Activated CD4-positive, alpha-beta T cell treated with anti-CD3 and anti-CD28 coated beads, Interleukin-2, amount 10 ng/mL, durations not matched to agents 24 days and 14 days (primary cell): Measurements from ENCODE around the gene CGB8. TPM values are rescaled to one million over a fixed set of nuclear protein-coding genes. Genes with fewer than 3 reads are reported as not detected.

Source experiments
- DNase-seq: peaks from one replicate; pipeline ENCODE4 v3.0.0; 2022
- H3K27ac Mint-ChIP-seq: one replicate; pipeline ENCODE4 v1.8.0; 2022; ENCODE audit warnings: mild to moderate bottlenecking, mixed read lengths
- H3K27me3 Mint-ChIP-seq: one replicate; pipeline ENCODE4 v1.8.0; 2022; ENCODE audit warnings: mixed read lengths
- H3K36me3 Mint-ChIP-seq: one replicate; pipeline ENCODE4 v1.8.0; 2022; ENCODE audit warnings: low read depth, mild to moderate bottlenecking, mixed read lengths
- H3K4me1 Mint-ChIP-seq: one replicate; pipeline ENCODE4 v1.8.0; 2021; ENCODE audit warnings: mixed read lengths
- H3K4me3 Mint-ChIP-seq: one replicate; pipeline ENCODE4 v1.8.0; 2022; ENCODE audit warnings: mild to moderate bottlenecking, moderate library complexity, mixed read lengths
- H3K9me3 Mint-ChIP-seq: one replicate; pipeline ENCODE4 v1.8.0; 2021; ENCODE audit warnings: mixed read lengths
- intact Hi-C: fragments of 100-400 bp; cut with micrococcal nuclease; formaldehyde crosslinking; loops from one replicate; pipeline ENCODE4 v1.15.1; 2023
- total RNA-seq: library from RNA; stranded (reverse); gene quantifications from 2 replicates; pipeline ENCODE4 v1.2.3, GENCODE V29; 2022

CGB8 gene
- total RNA-seq, 1 donor from 2014 or later: not detected

DNA sequence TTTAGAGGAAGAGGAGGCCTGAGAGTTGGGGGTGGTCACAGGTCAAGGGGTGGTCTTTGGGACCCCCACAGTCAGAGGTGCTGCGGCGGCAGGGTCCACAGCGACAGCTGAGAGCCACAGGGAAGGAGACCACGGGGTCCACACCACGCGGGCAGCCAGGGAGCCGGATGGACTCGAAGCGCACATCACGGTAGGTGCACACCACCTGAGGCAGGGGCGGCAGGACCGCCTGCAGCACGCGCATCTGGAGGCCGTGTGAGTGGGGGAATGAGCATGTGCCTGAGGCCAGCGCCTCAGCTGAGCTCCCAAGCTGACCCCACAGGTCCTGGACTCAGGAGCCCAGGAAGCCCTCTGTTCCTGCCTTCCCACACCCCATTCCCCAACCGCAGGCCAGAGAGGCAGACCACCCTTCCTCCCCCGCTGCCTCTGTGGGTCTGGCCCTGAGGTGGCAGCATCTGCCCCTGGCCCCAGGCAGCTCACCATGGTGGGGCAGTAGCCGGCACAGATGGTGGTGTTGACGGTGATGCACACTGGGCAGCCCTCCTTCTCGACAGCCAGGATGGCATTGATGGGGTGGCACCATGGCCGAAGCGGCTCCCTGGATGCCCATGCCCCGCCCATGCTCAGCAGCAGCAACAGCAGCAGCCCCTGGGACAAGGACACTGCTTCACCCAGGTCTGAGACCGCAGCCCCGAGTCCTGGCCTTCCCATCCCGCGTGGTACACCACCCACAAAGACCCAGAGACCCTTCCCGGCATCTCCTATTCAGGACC is 32.7 kb downstream of the CGB8 start:
- intact Hi-C loops: no loop called here

DNA sequence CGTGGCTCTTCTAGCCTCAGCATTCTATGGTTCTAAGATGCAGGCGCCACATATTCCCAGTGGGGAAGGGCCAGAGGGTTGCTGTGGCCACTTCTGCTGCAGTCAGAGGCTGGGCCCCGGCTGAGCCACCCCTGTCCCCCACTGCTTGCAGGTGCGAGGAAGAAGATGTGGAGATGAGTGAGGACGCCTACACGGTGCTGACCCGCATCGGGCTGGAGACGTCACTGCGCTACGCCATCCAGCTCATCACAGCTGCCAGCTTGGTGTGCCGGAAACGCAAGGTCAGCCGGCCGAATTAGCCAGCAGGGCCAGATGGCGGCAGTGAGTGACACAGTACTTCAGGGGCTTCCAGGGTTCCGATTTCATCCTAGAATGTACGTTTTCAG is 34.0 kb downstream of the CGB8 start:
- intact Hi-C loops: no loop called here
- Mint-ChIP-seq H3K27ac (no peak overlapping the region), H3K36me3 (peaks cover 26% of the 10 kb centered on the region), H3K27me3 (peaks cover 11% of the 10 kb centered on the region), H3K4me1 (peaks cover 10% of the 10 kb centered on the region), H3K9me3 (no peaks in the 10 kb centered on the region), H3K4me3 (no peak overlapping the region)
- no peak for DNase-seq

More for the DNA sequence above, 32.7 kb downstream of the CGB8 start:
- Mint-ChIP-seq H3K4me3 (no peak overlapping the region), H3K27me3 (peaks cover 24% of the 10 kb centered on the region), H3K36me3 (peaks cover 17% of the 10 kb centered on the region), H3K27ac (no peak overlapping the region), H3K9me3 (no peaks in the 10 kb centered on the region), H3K4me1 (peaks cover 17% of the 10 kb centered on the region)
- no peak for DNase-seq

DNA sequence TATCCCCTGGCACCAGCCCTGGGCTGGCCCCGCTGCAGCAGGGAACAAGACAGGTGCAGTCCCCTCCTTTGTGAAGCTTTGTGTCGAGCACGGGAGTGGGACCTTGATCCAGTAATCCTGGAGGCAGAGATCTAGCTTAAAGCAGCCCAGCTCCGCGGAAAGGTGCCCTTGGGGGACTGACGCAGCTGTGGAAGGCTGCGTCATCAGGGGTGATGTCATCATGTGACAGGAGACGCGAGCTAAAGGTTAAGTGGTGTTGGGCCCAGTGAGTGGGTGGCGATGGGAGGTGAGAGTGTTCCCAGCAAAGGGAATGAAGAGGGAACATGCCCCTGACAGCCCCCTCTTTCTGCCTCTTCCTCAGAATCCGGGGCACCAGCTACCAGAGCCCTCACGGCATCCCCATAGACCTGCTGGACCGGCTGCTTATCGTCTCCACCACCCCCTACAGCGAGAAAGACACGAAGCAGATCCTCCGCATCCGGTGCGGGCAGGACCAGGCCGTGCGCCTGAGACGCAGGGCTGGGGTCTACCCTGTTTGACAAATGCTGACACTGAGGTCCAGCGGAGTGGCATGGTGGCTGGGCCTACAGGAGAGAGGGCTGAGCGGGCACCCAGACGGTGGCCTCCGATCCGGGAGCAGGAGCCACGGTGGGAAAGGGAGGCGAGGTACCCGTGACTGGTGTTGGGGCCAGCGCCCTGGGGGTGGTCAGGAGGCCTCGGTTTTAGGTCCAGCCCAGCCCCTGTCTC is 34.6 kb downstream of the CGB8 start:
- peaks cover 8% of the 10 kb centered on the region for H3K27me3 Mint-ChIP-seq
- H3K36me3 Mint-ChIP-seq: peaks cover 30% of the 10 kb centered on the region
- no peak overlapping the region for H3K4me3 Mint-ChIP-seq
- intact Hi-C loops: no loop called here
- H3K27ac Mint-ChIP-seq: no peak overlapping the region
- DNase-seq: no peak
- H3K4me1 Mint-ChIP-seq: peaks cover 10% of the 10 kb centered on the region
- H3K9me3 Mint-ChIP-seq: no peaks in the 10 kb centered on the region

DNA sequence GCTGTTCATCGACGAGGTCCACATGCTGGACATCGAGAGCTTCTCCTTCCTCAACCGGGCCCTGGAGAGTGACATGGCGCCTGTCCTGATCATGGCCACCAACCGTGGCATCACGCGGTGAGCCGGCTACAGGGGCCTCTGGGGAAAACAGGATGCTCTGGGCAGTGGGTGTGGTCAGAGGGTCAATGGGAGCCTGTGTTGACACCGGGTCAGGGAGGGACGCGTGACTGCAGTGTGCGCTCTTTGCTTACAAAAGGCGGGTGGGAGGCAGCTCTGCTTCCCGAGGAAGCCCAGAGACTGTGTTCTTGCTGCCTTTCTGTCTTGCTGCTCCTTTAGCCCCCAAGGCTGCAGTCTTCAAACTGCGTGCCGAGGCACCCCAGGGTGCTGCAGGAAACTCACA is 37.7 kb downstream of the CGB8 start:
- DNase-seq: no peak
- H3K4me1 Mint-ChIP-seq: no peaks in the 10 kb centered on the region
- H3K27ac Mint-ChIP-seq: no peak overlapping the region
- H3K4me3 Mint-ChIP-seq: no peak overlapping the region
- H3K36me3 Mint-ChIP-seq: peaks cover 38% of the 10 kb centered on the region
- H3K27me3 Mint-ChIP-seq: no peaks in the 10 kb centered on the region
- H3K9me3 Mint-ChIP-seq: no peaks in the 10 kb centered on the region
- intact Hi-C loops: no loop called here

DNA sequence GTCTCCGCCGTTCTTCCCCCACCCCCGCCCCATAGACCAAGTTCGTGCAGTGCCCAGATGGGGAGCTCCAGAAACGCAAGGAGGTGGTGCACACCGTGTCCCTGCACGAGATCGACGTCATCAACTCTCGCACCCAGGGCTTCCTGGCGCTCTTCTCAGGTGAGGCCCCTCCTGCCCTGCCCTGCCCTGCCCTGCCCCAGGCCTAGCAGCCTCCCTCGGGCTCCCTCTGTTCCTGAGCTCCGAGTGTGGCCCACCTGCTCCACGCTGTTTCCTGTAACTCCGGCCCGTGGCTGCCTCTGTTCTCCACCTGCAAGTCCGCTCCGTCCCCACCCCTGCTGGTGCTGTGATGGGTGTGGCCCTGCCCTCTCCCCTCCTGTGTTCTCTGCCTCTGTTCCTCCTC is 38.5 kb downstream of the CGB8 start:
- no peaks in the 10 kb centered on the region for H3K27me3 Mint-ChIP-seq
- H3K4me1 Mint-ChIP-seq: no peaks in the 10 kb centered on the region
- DNase-seq: no peak
- no peak overlapping the region for H3K27ac Mint-ChIP-seq
- H3K9me3 Mint-ChIP-seq: no peaks in the 10 kb centered on the region
- peaks cover 34% of the 10 kb centered on the region for H3K36me3 Mint-ChIP-seq
- intact Hi-C loops: no loop called here
- H3K4me3 Mint-ChIP-seq: no peak overlapping the region

DNA sequence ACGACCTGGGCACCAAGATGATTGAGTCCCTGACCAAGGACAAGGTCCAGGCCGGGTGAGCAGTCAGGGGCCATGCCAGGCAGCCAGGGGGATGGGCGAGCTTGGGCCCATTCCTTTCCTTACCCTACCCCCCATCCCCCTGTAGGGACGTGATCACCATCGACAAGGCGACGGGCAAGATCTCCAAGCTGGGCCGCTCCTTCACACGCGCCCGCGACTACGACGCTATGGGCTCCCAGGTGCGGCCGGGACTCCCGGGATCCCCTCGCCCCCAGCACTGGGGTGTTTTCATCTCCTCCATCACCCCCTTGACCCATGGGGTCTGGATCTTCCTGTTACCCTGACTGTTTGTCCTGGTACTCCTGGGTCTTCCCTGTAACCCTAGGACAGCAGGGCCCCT is 39.1 kb downstream of the CGB8 start:
- Mint-ChIP-seq H3K9me3 (no peaks in the 10 kb centered on the region), H3K4me3 (no peak overlapping the region), H3K36me3 (peaks cover 40% of the 10 kb centered on the region), H3K4me1 (no peaks in the 10 kb centered on the region), H3K27me3 (no peaks in the 10 kb centered on the region), H3K27ac (no peak overlapping the region)
- no peak for DNase-seq
- intact Hi-C loops: no loop called here

DNA sequence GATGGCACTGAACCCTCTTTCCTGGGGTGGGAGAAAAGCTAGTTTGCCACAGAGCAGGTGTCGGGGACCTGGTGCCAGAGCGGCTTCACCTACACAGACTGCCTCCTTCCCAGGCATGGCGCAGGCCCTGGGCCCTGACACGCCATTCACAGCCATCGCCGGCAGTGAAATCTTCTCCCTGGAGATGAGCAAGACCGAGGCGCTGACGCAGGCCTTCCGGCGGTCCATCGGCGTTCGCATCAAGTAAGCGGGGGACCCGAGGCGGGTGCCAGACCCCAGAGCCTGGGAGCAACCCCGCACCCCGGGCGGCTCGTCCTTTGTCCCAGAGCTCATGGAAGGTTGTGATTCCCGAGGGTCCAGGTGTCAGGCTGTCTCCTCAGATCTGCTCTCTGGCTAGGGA is 42.0 kb downstream of the CGB8 start:
- Mint-ChIP-seq H3K9me3 (no peaks in the 10 kb centered on the region), H3K27ac (no peak overlapping the region), H3K4me1 (no peaks in the 10 kb centered on the region), H3K4me3 (no peak overlapping the region), H3K36me3 (peaks cover 45% of the 10 kb centered on the region), H3K27me3 (no peaks in the 10 kb centered on the region)
- DNase-seq: no peak
- intact Hi-C loops: no loop called here

DNA sequence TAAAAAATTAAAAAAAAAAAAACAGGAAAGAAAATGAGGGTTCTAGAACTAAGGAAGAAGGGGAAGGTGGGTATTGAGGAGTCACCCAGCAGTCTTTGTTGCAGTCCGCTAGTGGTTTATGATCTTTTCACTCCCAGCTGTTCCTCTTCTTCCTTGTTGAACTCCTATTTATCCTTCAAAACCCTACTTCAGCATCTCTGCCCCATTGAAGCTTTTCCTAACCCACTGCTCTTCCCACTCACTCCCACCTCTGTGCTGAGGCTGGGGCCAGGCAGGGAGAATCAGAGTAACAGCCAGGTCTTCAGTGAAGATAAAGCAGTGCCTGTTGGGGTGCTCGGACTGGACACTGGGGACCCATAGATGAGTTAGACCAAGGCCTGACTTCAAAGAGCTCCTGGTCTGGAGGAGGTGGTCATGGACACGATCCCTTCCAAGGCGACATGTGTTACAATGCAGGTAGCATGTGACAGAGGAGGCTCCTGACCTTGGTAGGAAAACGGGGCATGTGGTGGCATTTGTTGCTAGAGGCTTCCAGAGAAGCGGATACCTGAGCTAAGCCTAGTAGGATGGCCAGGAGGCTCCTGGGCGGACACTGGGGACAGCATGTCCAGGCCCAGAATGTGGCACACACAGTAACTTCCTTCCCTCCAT is 43.8 kb downstream of the CGB8 start:
- no peak overlapping the region for H3K4me3 Mint-ChIP-seq
- H3K27me3 Mint-ChIP-seq: no peaks in the 10 kb centered on the region
- no peaks in the 10 kb centered on the region for H3K4me1 Mint-ChIP-seq
- H3K36me3 Mint-ChIP-seq: peaks cover 36% of the 10 kb centered on the region
- H3K27ac Mint-ChIP-seq: no peak overlapping the region
- no peaks in the 10 kb centered on the region for H3K9me3 Mint-ChIP-seq
- intact Hi-C loops: no loop called here
- no peak for DNase-seq

DNA sequence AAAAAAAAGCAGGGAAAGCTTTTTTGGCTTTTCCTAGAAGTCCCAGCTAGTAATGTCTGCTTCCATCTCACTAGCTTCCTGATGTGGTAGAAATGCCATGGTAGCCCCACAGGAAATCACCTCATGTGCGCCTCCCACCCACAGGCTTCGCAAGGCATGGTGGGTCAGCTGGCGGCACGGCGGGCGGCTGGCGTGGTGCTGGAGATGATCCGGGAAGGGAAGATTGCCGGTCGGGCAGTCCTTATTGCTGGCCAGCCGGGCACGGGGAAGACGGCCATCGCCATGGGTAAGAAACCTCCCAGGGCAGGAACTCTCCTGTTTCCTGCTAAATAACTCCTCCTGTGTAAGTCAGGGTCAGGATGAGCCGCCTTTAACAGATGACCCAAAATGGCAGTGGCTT is 44.8 kb downstream of the CGB8 start:
- peaks cover 37% of the 10 kb centered on the region for H3K36me3 Mint-ChIP-seq
- intact Hi-C loops: no loop called here
- H3K27ac Mint-ChIP-seq: no peak overlapping the region
- no peaks in the 10 kb centered on the region for H3K27me3 Mint-ChIP-seq
- no peak for DNase-seq
- peaks cover 6% of the 10 kb centered on the region for H3K4me1 Mint-ChIP-seq
- H3K9me3 Mint-ChIP-seq: no peaks in the 10 kb centered on the region
- no peak overlapping the region for H3K4me3 Mint-ChIP-seq

DNA sequence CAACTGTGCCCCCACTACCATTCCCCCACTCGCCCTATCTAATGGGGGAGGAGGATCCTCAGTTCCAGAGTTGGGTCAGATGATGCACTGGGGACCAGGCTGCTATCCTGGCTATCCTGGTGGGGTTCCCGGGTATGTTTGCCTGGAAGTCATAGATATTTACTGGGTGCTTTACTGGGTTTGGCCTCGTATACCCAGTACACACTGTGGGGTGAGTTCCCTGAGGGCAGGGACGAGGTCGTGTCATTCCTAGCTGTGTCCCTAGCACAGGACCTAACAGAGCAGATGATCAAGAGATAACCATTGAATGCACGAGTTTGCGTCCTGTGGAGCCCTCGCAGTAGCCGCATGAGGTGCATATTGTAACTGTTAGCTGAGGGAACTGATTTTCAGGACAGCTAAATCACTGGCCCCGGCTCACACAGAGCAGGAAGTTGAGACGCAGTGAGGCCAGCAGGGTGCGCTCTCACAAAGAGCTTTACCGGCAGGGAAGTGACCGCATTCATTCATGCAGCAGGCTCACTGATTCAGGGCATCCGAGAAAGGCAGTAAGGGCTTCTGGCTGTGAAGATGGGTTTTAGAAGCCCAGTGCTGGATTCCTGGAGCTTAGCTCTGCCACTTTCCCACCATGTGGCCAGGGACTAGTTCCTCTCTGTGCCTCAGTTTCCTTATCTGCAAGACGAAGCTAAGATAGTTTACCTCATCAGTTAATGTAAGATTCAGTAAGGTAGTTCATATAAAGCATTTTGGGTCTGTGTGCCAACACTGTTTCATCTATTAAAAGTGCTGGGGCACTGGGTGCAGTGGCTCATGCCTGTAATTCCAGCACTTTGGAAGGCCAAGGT is 49.2 kb downstream of the CGB8 start:
- intact Hi-C loops: no loop called here

DNA sequence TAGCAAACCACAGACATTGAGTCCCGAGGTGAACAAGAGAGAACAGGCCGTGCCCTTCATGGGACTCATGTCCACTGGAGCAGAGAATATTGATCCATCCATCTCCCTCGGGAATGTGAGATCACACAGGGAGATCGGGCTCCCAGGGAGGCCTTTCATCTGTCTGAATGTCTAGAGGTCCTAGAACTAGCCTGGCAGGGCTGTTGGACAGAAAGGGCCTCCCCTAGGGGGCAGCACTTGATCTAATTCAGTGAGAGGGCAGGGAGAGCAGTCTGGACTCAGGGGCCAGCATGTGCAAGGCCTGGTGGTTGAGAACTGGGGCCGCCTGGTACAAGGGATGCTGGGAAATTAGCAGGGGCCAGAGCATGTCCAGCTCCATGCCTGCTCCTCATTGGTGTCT is 50.9 kb downstream of the CGB8 start:
- Mint-ChIP-seq H3K36me3 (peaks cover 28% of the 10 kb centered on the region), H3K4me3 (no peak overlapping the region), H3K27me3 (no peaks in the 10 kb centered on the region), H3K4me1 (peaks cover 31% of the 10 kb centered on the region), H3K9me3 (no peaks in the 10 kb centered on the region), H3K27ac (no peak overlapping the region)
- intact Hi-C loops: no loop called here
- peak; percentile 88 for DNase-seq

More for the DNA sequence above, 49.2 kb downstream of the CGB8 start:
- Mint-ChIP-seq H3K4me3 (no peak overlapping the region), H3K27ac (no peak overlapping the region), H3K36me3 (peaks cover 33% of the 10 kb centered on the region), H3K4me1 (peaks cover 24% of the 10 kb centered on the region), H3K9me3 (no peaks in the 10 kb centered on the region), H3K27me3 (no peaks in the 10 kb centered on the region)
- DNase-seq: peak; percentile 90
